NB4 (cell line): ENCODE results near the gene MYCBPAP.

Experiments used
- DNase-seq: peaks from one replicate; pipeline ENCODE4 v3.0.0; 2010; ENCODE audit warnings: low read depth
- H3K4me3 ChIP-seq: one replicate; pipeline ENCODE4 v1.5.1; 2011; ENCODE audit warnings: mild to moderate bottlenecking, low read depth, low read length, moderate library complexity
- CTCF ChIP-seq: IDR thresholded peaks from one replicate; pipeline ENCODE4 v1.5.1; 2012; ENCODE audit warnings: low read depth, low read length
- MAX ChIP-seq: IDR thresholded peaks from 2 replicates; pipeline ENCODE4 v1.6.1; 2011; ENCODE audit warnings: low read depth, low read length
- MYC ChIP-seq: IDR thresholded peaks from 2 replicates; pipeline ENCODE4 v1.6.1; 2011; ENCODE audit warnings: low read depth, low read length
- POLR2A ChIP-seq: IDR thresholded peaks from 2 replicates; pipeline ENCODE4 v1.6.1; 2011; ENCODE audit warnings: mild to moderate bottlenecking; ENCODE audit not compliant: insufficient read length; ENCODE audit errors: extremely low read depth

MYCBPAP gene

GRCh38 chr17:50566886-50567285 lies 58.6 kb downstream of the MYCBPAP start:
- H3K4me3 ChIP-seq, result no peak overlapping the region
- TF ChIP-seq POLR2A (no peak), MAX (no peak), CTCF (no peak), MYC (no peak)
- DNase-seq, result no peak

GRCh38 chr17:50568659-50569058 lies 60.4 kb downstream of the MYCBPAP start:
- TF ChIP-seq MAX (no peak), MYC (no peak), POLR2A (no peak), CTCF (no peak)
- no peak for DNase-seq

GRCh38 chr17:50569592-50569991 lies 61.4 kb downstream of the MYCBPAP start:
- no peak overlapping the region for H3K4me3 ChIP-seq
- DNase-seq, result no peak
- TF ChIP-seq MYC (no peak), CTCF (no peak), POLR2A (no peak), MAX (no peak)

More at GRCh38 chr17:50568659-50569058, 60.4 kb downstream of the MYCBPAP start:
- no peak overlapping the region for H3K4me3 ChIP-seq

- no peak overlapping the region for H3K4me3 ChIP-seq
Measured at GRCh38 chr17:50570032-50570431, 61.8 kb downstream of the MYCBPAP start.

GRCh38 chr17:50570528-50570927 lies 62.3 kb downstream of the MYCBPAP start:
- H3K4me3 ChIP-seq, result no peak overlapping the region
- DNase-seq, result no peak
- TF ChIP-seq POLR2A (no peak), CTCF (no peak), MYC (no peak), MAX (no peak)

More at GRCh38 chr17:50570032-50570431, 61.8 kb downstream of the MYCBPAP start:
- TF ChIP-seq MYC (no peak), POLR2A (no peak), CTCF (no peak), MAX (no peak)
- DNase-seq, result no peak
